NCI-H2107 (cell line): Measurements from ENCODE around the gene NASP.

Experiments
- DNase-seq: peaks from one replicate; lab custom pipeline; 2025; lab: John Stamatoyannopoulos, UW

The NASP gene

DNA sequence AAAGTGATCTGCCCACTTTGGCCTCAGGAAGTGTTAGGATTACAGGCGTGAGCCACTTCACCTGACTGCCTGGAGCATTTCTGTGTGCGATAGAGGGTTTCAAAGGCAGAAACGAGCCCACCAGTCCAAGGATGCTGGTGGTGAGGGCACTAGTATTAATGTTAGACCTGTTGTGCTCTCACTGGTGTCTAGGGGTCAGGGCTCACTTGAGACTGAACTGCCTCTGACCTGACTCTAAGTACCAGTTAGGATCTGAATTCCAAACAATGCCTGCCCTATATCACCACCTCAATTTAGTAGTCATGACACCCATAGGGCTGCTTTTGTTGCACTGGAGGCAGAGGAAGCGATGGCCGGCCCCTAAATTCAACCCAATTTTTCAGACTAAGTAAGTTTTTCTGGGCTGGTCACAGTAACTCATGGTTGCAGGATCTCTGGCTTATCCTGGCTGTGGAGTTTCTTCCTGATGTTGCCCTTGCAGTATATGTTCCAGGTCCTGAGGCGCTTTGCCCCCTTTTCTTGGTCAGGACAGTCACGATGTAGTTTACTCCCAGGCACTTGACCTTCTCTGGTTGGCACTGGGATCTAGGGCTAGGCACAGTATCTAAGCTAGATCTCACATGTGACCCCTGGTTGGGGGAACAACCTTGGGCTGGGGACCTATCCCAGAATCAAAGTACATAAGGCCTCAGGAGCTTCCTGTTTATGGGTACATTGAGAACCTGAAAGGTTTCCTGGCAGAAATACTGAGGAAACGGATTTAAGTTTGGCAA is 35.5 kb downstream of the NASP start:
- DNase-seq, result no peak

DNA sequence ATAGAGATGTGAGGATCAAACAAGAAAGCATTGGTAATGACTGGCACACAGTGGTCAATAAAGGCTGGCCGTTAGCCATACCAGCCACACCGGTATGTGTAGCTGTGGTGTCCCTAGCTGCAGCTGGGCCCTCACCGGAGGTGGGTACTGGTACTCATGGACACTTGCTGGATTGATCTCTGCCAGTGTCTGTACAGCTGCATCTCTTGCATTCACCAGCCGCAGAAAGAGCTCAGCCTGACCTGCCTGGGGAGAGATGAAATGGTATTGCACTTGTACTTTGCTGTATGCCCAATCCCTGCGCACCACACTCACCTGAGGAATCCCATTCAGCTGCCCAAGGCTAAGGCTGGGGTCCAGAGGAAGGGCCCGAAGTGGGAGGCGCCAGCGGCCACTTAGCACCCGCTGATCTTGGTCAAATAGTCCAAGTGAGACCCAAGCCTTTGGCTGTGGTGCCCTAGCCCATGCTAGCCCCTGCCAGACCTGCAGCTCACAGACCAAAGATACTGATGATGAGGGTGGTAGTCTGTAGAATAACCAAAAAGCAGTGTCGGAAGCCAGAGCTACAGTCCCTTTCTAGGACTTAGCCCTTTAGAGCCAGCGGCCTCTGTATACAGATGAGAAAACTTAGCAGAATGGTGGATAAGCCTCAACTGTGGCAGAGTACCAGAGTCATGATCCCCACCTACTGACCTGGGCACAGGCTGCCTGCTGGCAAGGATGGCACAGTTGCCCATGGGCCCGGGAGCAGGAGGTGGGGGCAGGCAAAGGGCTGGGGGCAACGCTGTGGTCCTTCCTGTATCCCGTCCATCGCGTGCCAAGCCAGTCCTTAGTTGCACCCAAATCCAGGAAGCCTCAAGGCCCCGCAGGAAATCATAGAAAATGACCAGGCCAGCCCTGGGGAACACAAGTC is 37.0 kb downstream of the NASP start:
- no peak for DNase-seq

DNA sequence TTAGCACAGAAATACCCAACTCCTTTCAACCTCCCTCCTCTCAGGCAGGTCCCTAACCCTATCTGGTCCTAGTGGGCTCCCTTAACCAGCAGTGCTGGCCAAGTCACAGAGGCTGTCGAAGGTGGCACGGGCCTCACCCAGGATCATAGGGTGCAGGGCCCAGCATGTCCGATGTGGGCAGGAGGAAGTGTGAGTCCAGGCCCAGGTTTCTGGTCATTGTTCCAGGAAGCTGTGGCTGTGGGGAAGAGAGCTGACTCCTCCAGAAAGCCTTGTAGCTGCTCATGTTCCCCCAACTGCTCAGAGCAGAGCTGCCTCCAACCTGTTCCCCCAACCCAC is 37.6 kb downstream of the NASP start:
- no peak for DNase-seq

DNA sequence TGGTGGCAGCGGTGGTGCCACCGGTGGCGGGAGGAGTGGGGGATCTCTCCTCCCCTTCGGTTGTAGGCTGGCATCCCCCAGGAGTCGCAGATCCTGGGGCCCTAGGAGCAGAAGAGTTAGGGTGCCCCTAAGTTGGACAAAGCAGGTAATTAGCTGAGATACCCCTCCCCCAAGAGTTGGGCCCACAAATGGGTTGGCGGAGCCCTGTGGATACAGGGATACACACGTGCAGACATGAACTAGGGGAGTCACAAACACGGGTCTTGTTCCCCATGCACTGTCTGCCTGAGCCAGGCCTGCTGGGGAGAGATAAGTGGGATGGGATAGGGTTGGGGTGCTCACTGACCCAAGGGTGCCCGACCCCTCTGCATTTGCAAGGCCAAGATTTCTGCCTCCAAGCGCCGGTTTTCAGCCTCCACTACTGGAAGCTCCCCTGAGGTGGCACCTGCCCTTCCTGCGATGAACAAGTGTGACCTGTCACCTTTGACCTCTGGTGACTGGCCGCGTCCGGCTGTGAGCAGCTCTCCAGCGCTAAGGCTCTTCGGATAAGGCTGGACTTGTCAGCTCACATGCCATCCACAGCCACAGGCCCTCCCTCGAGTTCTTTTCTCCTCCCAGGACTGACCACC is 38.2 kb downstream of the NASP start:
- no peak for DNase-seq

DNA sequence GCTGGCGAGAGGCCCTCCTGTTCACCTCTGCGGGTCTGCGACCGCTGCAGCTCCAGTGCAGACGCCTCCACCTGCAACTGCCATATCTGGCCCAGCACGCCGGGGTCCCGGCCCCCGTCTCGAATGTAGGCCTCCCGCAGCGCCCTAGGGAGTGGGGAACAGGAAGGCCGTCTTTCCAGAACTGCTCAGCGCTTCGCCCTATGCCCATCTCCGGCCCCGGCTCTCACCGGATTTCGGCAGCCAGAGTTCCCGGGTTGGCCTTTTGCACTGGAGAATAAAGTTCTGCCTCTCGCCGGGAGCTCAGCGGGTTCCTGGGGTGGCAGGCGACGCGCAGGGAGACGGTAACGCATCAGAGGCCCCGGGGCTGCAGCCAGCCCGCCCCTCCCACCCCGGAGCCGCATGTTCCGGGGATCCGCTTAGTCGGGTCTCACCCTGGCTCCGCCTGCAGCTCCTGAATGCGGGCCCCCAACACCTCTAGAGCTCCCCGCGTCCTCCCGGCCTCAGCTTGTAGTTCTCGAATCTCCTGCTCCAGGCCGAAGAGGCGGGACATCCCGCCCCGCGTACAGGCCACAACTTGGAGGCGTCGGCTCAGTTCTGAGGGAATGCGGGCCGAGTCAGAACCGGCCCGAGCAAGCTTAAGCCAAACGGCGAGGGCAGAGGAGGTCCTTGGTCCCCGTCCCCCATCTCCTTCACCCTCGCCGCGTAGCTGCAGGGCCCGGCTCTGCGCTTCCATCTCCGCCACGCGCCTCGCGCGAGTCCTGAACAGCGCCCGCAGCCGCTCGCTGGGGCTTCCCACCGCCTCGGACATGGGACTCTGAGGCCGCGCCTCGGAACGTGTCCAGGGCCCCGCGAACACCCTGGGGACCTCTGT is 38.9 kb downstream of the NASP start:
- no peak for DNase-seq

DNA sequence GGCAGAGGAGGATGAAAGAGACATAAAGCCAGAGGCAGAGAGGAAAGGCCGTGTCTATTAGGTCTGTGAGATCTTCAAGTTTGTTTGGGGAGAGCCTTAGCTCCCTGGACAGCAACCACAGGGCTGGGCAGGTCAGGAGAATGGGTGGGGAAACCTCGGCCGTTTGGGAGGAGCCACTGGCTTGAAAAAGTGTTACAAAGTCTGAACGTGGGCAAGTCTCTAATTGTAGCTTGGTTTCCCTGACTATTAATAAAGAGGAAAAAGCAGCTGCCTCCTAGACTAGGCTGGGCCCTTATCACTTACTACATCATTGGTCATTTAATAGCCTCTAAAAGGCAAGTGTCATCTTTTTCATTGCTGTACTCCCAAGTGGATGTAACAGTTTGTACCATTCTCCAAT is 40.1 kb downstream of the NASP start, which contains the start of gene CCDC17:
Gene CCDC17, minus strand, starts transcription at position 83 of the 400 bp plus-strand sequence. CDS start 145 bp downstream, outside the sequence.
- no peak for DNase-seq

DNA sequence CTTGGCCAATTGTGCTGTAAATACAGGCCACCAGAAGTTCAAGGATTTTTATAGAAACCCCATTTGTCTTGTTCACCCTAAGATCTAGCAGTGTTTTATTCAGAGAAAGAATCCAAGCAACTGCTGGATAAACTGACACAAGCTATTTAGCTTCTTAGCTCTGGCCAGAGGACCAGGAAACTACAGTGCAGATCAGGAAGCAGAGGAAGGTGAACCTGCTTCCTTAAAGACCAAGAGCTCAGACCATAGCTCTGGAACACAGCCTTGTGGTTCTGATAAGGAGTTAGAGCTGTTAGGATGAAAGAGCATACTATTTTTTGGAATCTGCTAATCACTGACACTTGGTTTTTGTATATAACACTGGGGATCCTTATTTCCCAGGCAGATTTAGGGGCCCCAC is 45.2 kb downstream of the NASP start:
- no peak for DNase-seq

DNA sequence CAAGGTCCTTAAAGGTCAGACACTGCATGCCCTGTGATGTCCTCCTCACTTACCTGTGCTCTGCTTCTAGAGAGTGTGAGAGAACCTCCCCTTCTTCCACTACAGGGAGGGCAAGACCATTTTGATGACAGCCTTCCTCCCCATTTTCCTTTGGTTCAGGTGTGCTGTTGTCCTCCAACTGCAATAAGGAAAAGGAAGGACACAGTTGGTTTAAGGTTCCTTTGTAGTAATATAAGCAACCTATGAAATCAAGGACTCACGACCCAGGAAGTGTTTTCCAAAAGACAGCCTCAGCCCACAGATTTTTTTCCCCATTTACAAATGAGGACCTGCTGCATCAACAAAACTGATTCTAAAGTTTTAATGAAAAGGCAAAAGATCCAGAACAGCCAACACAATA is 46.6 kb downstream of the NASP start:
- no peak for DNase-seq

DNA sequence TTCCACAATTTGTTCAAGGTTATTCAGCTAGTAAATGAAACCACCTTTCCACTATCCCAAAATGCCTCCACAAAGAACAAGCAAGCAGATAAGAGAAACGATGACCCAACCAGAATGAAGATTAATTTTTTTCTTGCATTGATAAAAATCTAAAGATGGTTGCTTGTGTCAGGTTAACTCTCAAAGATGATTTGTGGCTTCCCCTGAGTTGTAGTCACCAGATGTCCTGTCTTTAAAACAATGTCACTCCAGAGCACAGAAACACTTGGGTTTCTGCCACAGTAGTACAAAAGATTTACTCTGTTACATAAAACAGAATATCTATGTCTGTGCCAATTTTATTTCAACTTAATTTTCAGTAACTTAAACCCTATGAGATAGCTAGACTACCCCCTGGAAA is 51.4 kb downstream of the NASP start:
- DNase-seq, result no peak

DNA sequence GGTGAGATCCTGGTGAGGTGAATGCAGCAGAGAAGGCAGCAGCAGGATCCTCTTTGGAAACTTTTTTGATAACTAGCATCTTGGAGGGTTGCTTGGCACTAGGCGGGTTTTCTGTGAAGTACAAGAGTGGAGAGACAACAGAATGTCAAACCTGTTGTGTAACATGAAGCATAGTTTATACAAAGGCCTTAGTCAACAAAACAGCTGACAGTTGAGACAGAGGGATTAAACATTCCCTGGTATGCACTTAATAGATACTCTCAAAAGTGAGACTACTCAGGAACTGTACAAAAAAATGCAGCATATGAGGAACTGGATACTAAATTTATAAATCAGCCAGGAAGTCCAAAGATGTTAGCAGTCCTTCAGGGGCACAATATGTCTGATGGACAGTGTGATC is 56.5 kb downstream of the NASP start:
- DNase-seq, result no peak

DNA sequence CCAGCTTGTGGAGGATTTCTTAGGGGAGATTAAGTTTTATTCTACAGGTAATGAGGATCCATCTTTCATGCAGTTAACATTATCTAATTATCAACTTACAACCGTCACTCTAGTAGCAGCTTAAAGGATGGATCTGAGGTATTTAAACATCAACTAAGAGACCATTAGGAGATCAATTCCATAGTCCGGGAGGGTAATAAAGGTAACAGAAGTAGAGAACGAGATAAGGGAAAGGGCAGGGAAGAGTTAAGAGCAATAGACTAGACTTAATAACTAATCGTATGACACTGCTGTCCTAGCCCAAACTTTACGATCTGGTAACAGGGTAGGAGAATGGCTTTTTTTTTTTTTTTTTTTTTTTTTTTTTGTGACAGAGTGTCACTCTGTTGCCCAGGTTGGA is 59.5 kb downstream of the NASP start:
- no peak for DNase-seq

DNA sequence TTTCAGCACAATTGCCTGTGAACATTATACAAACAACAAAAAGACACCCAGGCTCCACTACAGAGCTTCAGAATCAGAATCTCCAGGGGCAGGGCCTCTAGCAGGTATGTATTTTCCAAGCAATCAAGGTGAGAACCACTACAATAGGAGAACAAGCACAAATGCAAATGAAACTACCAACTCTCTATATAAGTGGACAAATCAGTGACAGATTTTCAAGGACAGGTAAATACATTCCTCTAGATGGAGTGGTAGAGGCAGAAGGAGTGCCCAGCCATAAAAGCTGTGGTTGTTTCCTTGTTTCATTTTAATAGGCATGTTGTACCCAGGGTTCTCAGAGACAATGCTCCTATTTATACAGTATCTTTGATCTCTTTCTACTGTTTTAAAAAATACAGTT is 60.1 kb downstream of the NASP start:
- no peak for DNase-seq

DNA sequence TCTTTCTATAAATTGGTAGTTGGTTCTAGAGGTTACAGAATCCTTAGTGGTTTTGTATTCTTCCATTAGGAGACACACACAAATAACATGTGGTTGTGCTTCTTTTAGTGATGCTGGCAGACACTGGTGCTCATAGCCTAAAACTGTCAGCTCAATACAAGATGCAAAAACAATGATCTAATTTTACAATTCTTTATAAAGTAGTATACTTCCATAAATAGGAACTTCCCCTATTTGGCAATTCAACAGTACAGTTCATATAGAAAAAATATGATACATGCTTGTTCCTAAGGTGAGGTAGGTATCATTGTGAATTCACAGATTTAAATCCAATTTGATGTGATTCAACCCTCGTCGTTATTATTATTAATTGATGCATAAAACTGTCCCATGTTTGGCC is 60.8 kb downstream of the NASP start:
- DNase-seq, result no peak

DNA sequence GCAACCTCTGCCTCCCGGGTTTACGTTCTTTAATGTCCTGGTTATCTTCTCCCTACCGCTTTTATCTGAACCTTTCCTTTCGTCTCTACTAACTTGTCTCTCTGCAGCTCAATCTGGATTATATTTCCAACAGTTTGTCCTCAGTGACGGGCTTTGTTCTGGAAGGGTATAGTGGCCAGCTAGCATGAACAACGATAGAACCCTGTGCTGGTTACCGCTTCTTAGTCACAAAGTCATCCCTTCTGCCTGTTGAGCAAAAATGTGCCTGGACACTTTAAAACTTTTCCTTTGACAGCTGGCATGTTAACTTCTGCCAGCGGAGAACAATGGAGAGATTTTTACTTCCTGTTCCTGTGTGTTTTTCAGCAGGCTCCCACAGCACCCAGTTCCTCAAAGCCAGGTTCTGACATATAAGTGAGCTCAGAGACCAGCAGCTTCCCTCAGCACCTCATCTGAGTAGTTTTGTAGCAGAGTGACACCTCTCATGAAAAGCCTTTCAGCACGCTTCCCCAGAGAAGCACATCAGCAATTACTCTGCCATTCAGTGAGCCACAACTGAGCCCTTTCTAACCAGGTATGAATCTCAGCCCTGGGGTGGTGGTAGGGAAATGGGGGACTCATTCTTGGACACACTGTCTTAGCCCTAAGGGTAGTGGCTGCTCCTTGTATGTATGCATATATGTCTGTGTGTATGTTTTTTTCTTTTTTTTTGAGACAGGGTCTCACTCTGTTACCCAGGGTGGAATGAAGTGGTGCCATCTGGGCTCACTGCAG is 63.6 kb downstream of the NASP start:
- no peak for DNase-seq

DNA sequence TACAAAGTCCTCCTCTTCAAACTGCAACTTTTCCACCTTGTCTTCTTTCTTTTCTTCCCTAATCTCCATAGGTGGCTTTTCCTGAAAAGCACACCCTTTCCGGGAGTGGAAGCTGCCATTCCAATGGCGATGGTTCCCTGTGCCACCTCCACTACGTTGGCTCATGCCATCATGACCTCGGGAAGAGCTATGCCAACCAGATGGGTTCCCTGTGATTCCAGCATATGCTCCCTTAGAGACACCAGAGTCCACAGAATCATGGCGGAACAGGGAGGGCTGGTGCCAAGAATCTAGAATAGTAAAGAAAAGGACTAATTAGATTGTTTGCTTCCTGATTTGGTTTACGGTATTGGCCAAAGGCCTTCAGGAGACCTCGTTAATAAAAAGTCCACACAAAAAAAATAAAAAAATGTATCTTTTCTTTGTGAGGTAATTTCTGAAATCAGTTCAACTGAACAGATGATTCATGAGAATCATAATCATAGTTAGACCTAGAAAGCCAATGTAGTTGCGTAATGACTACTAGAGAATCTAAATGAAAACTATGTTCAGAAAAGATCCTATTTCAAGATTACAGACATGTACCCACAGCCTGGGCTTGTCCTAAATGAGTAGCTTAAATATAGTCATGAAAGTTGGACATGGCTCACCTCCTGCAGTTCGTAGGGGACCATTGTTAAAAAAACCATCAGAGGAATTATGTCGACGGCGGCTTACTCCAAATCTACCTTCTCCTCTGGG is 70.9 kb downstream of the NASP start:
- DNase-seq, result no peak

DNA sequence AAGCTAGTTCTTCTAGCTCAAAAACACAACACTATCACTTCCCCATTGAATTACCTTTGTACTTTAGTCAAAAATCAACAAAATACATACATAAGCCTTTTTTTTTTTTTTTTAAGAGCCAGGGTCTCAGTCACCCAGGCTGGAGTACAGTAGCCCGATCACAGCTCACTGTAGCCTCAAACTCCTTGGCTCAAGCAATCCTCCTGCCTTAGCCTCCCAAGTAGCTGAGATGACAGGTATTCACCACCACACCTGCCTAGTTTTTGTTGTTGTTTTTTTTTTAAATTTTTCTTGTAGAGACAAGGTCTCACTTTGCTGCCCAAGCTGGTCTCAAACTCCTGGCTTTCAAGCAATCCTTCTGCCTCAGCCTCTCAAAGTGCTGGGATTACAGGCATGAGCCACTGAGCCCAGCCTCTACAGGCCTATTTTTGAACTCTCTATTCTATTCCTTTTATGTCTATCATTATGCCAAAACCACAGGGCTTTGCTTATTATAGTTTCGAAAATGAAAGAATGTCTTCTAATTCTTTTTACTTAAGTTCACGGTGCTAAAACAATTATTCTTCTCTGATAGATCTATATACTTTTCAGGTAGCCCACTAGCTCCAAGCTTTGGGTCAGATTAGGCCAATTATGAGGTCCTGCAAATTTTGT is 72.9 kb downstream of the NASP start:
- DNase-seq, result no peak

DNA sequence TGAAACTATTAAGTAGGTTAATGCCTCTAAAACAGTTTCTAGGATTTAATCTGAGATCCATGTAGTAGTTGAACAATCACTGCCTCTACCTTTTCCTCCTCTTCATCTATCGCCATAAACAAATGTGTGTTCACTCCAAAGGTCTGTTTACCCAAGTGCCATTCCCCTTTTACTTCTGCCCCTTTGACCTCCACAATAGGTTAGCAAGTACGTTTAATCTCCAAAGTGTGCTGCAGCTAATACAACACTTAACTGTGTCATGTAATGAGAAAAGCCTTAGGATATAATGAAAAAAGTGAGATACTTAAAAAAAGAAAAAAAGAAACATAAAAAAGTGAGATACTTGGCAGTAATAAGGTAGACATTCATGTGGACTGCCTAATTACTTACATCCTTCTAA is 74.3 kb downstream of the NASP start:
- no peak for DNase-seq

DNA sequence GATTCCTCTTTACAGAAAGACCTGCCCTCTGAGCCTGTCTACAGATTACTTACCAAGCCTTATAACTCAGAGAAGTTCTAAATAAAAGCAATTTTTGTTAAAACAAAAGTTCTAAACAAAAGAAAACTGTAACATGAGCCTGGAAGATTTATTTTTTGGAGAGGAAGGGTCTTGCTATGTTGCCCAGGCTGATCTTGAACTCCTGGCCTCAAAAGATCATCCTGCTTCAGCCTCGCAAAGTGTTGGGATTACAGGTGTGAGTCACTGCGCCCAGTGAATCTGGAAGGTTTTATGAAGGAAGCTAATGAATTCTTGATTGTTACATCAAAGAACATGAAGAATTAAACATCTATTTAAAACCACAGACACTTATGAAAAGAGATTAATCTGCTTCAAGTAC is 75.4 kb downstream of the NASP start:
- DNase-seq, result no peak

DNA sequence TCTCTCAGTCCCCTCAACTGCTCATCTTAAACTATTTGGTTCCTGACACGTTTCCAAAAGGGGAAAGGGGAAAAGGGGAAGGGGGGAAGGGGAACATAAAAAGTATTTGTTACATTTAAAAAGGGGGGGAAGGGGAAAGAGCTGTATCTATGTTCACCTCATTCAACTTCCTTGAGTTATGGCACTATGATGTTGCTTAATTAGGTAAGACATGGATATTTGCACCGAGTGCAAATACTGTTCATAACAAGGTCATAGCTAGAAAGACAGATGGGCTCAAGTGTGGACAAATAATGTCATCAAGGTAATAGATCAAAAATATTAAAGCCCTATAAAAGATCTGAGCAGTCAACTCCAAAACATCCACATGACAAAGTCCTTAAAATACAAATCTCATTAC is 76.5 kb downstream of the NASP start:
- no peak for DNase-seq

DNA sequence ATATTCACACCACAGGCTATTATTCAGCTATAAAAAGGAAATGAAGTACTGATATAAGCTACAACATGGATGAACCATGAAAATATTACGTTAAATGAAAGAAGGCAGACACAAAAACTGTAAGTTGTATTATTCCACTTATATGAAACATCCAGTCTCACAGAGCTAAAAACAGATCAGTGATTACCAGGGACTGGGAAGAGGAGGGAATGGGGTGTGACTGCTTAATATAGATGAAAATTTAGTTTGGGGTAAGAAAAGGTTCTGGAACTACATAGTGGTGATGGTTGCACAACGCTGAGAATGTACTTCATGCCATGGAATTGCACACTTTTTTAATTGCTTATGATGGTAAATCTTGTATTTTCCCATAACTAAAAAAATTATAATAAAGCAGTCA is 83.0 kb downstream of the NASP start:
- no peak for DNase-seq
